GM21367 (cell line): ENCODE results near the gene KIF16B.
"Not testable (repeated sequence)": the region's sequence is repeated elsewhere in the genome, so short reads cannot be mapped to it uniquely, and the experiment has no call there.

Experiments
- ATAC-seq: cut with Tn5 transposase; IDR thresholded peaks from one replicate; pipeline ENCODE4 v1.9.1; 2021; ENCODE audit not compliant: unreplicated experiment

The KIF16B gene

DNA sequence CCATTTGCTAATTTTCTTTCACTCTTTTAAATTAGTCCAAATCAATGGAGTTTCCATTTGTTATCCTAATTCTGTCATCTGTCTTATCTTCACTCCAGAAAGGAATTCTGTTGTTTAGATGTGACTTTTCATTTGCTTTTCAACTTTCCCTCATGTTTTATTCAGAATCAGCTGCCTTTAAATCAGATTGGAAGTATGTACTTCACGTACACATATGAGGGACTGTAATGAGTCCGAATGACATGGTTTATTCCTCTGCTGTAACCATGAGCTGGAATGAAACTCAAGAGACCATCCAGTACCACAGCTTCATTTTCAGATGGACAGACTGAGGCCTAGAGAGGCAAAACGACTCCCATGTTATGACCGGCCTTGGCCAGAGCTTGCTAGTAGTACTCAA lies 302.3 kb downstream of the KIF16B start:
- ATAC-seq = no peak

DNA sequence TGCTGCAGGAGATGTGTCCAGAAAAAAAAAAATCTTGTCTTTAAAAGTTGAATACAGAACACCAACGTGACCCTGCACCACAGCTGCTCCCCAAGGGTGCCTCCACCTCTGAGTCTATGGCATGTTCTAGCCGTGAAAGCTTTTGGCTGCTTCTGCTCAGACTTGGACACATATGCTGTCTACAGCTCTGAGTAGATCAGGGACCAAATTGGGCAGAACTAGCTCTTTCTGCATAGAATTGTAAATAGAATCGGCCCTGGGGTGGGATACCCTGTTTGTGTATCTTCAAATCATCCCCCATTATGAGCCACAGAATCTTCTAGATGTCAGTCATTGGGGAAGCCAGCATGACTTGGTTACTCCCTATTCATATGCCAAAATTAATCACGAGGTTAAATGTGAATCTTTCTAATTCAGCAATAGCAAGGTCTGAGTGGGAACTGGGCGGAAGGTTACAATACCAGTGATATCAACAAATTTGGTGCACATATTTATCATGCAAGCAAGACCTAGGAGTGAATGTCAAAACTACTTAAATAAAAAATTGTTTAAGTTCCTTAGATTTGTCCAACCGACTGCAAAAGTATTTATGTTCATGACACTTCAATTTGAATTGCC lies 302.8 kb downstream of the KIF16B start:
- no peak for ATAC-seq

DNA sequence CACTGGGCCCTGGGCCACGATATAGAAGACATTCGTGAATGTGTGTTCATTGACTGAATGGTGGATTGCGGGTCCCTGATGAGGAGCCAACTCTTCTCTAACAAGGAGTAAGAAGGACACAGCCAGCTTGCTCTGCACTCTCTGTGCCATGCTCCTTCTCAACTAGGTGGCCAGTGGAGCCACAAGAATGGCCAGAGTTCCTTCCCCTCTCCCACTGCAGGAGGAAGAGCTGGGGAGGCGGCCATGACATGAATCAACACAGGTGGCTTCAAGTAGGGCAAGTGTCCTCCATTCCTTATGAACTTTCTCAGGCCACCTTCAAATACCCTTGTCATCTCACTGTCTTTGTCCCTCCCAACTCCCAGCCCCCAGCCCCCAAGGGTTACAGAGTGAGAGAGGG lies 305.7 kb downstream of the KIF16B start:
- ATAC-seq = no peak

DNA sequence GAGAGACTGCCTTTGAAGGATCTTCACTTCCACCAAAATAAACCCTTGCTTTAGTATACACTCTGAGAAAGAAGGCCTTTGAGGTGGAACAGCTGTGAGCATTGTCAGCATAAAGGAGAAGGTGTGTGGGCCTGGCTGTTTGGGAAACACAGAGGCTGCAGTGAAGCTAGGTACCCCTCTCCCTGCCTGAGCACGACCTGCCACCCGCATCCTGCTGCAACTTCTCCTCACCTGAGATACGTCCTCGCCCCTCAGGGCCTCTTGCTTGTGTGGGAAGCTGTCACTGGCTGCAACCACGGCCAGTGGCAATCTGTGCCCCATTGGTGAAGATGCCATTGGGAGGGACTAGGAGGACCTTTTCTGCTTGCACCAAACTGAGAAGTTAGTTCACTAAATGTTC lies 307.9 kb downstream of the KIF16B start:
- no peak for ATAC-seq

DNA sequence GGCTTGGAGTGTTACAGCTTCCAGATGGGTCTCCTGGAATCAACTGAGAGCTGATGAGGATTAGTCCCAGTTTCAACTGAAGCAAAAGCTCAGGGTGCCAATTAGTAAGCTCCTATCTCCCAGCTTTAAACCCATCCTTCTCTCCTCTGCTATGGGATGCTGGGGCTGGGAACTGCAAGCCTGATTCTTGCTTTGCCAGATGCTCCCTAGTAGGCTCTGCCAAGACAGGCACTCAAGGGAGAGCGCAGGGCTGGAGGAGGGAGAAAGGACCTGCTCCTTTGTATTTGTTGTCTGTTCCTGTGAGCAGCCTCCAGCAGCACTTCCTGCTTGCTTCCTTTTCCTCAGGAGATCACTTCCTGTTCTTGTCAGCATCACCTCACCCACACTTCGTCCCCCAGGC lies 309.7 kb downstream of the KIF16B start:
- no peak for ATAC-seq

DNA sequence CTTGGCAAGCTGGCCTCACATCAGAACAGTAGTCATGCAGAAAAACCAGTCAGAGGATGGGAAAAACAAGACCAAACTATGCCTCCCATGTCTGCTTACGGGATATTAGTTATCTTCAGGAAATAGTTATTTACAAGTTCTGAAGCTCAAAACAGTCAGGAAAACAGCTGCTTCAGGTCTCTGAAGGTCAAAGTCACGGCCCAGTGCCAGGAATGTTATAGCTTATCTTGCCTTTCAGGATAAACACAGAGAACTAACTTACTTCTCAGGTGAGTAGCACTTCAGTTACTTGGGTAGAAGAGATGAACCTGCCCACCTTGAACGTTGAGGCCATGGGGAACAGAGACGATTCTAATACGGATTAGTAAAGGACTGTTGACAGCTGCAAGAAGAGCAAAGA lies 310.7 kb downstream of the KIF16B start:
- ATAC-seq = no peak

DNA sequence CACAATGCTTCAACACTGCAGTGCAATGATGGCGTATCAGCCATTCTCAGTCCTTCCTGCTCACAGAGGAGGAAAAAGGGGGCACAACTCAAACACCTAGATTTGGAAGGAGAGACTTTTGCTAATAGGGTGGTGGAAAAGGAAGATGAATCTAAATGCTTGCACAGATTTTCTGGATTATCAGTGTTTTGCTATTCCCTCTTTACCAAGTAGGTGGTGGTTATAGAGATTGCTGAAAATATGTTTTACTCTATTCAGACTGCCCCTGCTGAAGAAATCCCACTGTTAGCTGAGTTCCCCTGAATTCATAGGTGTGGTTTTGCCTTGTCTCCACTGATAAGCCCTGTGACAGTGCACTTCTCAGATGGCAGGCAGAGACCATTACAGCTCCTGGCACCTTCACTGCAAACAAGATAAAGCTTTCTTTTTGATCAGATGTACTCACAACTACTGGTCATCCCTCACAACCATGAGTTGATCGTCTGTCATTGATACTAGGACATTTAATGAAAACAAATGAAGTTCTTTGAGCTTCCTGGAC lies 311.4 kb downstream of the KIF16B start:
- ATAC-seq = no peak

DNA sequence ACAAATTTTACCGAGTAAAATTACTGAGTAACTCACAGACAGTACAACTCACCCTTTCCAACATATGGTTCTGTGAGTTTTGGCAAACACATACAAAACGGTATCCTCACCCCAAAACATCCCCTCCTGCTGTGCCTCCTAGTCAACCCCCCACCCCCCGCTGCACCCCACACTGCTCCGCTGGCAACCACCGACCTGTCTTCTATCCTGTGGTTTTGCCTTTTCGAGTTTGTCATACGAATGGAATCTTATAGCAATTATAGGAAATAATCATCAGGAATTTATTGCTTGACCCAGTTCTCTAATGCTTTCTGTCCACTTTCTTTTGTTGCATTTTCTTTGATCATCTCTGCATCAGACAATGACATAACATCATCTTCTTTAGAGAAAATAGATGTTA lies 312.3 kb downstream of the KIF16B start:
- no peak for ATAC-seq

DNA sequence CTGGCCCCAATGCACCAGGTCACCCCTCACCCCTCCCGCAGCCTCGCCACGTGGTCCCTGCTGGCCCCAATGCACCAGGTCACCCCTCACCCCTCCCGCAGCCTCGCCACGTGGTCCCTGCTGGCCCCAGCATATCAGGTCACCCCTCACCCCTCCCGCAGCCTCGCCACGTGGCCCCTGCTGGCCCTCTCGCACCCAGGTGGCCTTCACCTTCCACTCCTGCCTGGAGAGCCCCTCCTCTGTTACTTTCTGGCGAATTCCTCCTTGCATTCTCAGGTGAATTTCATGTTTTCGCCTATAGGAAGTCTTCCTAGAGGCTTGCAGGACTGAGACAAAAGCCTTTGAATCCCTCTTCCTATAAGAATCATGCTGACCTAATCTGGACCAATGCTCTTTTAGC lies 313.1 kb downstream of the KIF16B start:
- ATAC-seq = not testable (repeated sequence)

DNA sequence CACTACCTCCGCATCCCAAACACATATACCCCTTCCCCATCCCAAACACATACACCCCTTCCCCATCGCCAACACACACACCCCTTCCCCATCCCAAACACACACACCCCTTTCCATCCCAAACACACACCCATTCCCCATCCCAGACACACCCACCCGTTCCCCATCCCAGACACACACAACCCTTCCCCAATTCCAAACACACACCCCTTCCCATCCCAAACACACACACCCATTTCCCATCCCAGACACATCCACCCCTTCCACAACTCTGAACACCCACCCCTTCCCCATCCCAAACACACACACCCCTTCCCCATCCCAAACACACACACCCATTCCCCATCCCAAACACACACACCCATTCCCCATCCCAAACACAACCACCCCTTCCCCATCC lies 314.5 kb downstream of the KIF16B start:
- ATAC-seq = no peak

DNA sequence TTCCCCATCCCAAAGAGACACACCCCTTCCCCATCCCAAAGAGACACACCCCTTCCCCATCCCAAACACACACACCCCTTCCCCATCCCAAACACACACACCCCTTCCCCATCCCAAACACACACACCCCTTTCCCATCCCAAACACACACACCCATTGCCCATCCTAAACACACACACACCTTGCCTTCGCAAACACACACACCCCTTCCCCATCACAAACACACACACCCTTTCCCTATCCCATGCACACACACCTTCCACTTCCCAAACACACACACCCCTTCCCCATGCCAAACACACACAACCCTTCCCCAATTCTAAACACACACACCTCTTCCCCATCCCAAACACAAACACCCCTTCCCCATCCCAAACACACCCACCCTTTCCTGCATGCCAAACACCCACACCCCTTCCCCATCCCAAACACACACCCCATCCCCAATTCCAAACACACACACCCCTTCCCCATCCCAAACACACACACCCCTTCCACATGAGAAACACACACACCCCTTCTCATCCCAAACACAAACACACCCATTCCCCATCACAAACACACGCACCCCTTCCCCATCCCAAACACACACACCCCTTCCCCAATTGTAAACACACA lies 315.3 kb downstream of the KIF16B start:
- ATAC-seq = no peak

DNA sequence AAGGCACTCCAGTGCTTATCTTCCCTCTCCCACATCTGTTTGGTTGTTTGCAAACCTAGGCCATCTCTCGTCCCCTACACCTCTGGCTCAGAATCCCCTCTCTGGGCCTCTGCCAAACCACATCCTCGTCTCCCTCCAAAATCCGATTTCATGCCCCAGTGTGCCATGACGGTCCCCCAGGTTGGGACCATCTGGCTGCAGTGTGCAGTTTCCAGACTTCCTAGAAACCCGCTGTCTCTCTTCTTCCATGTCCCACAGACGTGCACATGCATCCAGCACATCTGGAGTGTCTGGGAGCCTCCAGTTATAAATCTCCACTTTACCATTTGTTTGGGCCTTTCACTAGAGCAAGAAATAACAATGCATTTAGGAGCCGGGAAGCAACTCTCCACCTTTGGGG lies 316.2 kb downstream of the KIF16B start:
- ATAC-seq = no peak

DNA sequence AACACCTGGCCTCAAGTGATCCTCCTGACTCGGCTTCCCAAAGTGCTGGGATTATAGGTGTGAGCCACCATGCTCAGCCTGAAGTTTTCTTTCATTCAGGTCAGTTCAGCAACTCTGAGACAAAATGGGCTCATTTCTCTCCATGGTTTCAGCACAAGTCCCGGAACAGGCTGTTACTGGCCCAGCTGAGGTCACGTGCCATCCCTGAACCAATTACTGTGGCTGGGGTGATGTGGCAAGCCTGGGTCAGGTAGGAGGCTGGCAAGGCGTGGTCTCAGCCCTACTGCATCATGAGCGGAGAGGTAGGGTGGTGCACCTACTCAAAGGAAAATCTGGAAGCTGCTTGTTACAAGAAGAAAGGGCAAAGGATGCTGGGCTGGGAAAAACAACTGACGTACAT lies 326.4 kb downstream of the KIF16B start:
- no peak for ATAC-seq

DNA sequence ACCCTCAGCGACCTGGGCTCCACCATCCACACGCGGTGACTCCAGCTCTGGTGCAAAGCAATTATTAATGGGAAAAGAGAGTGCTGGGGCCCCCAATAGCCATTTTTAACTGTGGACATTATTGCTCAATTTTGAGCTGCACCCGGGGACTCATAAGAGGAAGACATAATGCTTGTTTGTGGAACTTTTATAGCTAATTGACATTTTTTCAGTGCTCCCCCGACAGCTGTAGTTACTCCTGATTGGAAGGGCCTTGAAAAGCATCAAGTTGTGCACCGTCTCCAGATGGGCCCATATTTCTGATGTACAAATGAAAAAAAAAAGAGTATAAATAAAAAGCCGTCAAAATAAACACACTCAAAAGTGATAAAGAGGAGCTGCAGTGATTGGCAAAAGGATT lies 327.0 kb downstream of the KIF16B start:
- ATAC-seq = no peak

DNA sequence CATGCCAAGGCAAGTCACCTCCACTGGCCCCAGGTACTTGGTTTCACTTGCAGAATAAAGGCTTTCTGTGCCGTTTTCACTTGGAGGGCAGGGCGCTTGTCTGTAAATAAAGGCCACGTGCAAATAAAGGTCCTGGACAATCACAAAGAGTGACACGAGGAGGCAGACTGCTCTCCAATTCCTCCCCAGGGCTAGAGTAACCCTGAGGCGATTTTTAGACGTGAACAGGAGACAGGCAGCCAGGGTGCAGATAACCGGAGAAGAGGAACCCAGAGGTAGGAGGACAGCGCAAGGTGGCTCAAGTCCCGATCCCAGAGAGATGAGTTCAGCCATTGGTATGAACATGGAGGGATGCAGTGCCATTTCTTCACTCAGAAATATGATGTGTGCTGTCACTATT lies 327.4 kb downstream of the KIF16B start:
- no peak for ATAC-seq

DNA sequence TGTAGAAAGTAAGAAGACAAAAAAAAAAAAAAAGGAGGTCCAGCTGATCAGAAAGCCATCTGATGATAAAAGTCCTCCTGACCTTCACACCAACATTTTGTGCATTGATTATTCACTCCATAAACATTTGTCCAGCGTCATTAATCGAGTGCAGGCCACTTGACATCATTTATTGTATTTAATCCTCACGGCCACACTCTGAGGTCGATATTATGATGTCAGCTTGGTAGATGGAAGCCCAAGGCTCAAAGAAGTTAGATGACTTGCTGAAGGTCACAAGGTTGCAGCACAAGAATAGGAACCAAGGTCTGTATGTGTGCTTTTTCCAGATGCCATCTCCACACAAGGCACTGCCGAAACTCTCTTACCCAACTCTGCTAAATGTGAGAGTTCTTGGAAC lies 328.4 kb downstream of the KIF16B start:
- no peak for ATAC-seq

DNA sequence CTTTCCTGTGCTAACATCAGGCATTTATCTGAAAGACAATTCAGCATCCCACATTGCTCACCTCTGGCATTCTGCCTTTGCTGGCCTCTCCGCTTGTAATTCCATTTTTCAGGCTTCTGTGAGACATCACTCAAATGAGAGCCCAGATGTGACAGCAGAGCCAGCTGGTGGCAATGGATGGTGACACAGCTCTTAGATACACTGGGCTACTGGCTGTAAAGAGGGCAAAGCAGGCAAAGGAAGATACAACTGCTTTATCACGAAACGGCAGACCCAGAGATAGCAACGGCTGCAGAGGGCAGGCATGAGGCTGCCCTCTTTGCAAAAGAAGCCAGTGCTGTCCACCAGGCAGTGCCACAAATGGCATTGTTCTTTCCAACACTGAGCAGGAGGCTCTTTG lies 329.8 kb downstream of the KIF16B start:
- ATAC-seq = no peak

DNA sequence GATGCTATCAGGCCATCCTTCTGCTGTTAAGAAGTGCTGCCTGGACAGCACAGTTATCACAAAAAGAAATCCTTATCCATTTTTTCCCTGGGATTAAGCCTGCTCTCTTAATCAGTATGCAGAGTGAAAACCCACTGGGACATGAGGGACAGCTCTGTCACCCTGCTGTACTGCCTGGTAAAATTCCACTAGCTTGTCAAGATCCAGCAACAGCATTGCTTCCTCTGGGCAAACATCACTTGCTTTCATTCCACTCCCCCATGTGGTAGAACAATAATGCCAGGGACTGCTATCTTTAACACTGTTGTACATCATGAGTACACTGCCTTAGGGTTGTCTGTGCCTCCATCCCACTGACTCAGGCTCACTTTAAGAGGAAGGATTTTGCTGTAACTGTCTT lies 331.3 kb downstream of the KIF16B start:
- ATAC-seq = no peak

DNA sequence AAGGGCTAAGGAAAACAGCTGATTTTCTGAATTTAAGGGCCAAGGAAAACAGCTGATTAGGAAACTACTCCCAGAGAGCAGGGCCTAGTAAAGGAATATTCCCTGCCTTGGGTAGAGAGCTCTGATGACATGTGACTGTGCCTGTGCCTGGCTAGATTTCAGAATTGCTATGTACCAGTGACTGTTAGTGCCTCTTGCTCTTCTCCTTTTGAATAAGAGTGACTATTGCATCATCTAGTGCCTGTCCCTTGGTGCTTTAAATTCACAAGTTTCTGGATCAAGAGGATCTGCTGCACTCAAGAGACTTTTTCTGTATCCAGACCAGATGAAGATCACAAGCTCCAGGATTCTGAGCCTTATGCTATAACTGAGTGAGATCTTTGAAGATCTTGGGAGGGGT lies 332.9 kb downstream of the KIF16B start:
- ATAC-seq = no peak

DNA sequence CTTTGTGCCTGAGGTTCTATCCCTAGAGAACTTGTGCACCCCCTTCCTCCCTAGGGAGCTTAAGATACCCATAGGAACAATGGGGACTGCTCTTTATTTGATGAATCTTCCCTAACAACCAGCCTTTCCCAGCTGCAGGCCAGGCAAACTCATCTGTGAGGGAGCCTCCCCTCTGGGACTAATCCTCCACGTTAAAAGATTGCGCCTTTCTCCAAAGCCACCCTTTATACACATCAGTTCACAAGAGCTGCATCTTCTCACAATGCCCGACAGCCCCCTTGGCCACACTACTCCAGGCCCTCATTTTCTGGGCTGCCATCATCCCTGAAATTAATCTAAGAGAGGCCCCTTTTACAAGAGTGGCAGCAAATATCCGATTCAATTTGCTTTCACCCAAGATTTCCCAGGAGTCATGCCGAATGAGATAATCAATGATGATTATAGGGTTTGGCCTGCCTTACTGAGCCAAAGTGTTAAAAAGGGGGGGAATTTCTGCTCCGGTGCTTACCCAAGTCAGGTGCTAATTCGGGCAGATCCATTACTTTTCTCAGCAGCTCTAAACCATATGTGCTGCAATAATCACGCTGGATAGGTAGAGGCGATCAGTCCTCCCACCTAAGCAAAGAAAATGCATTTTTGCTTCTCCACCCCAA lies 336.5 kb downstream of the KIF16B start:
- no peak for ATAC-seq

DNA sequence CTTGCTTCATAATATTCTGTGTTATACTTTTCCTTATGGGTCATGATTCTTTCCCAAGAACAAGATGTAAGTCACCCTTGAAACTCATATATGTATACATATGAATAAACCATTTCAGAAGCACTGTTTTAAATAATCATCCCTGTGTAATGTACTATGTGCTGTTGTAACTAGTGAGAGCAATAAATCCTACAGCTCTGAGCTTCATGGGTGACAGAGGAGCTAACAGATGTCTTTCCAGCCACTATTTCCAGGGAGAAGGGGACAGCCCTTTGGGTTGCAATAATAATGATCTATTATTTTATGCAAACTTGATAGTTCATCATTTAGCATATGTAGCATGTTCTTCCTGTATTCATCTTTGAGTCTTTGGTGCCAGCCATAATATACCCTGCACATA lies 342.8 kb downstream of the KIF16B start:
- no peak for ATAC-seq

DNA sequence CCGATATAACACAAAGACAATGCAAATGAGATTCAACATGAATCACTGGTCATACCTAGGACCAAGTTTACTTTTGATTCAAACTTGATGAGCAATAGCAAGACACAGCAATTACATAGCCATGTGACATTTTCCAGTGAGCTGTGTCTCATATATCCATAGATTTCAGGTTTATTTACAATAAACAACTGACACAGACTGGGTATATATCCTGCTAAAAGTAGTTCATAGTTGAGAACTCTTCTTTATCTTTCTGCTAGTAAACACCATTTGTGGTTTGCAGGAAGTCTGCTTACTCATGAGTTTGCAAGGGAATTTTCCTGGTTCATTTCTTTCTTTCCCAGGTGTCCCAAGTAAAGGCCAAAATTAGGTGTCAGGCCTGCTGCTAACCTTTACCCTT lies 343.4 kb downstream of the KIF16B start:
- ATAC-seq = no peak

DNA sequence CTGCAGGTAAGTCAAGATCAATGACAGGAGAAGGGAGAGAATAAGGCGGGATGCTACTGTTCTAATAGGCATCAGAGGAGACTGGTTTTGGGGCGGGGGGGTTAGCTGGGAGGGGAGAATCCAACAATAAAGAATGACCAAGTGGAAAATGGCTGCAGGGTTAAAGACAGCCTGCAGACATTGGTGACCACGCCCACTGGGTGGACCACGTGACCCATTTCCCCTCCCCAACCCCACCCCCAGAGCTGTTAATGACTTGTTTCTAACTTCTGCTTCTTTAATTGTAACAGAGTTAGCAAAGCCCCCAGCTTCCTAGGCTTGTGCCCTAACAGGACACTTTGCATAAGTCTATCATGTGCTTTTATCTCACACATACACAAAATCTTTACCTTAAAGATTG lies 344.5 kb downstream of the KIF16B start:
- ATAC-seq = no peak
